A673 (cell line): ENCODE data around the gene MEGF11.

Source experiments
- EZH2 ChIP-seq: fragments of 200-600 bp; sonication (generic); IDR thresholded peaks from 2 replicates; pipeline ENCODE4 v1.6.1; 2017; ENCODE audit warnings: borderline replicate concordance, low read depth, mild to moderate bottlenecking, mixed read lengths, antibody characterized with exemption, low read length; ENCODE audit not compliant: poor library complexity, severe bottlenecking
- TF ChIP-seq, protein P1 (sequence below): fragments of 300-800, 200-600 bp; sonication (generic); conservative IDR thresholded peaks from 2 replicates; pipeline ENCODE4 v1.5.1; 2017; ENCODE audit warnings: low read depth, mild to moderate bottlenecking, antibody characterized with exemption, low read length, moderate library complexity, mixed read lengths

DNA sequence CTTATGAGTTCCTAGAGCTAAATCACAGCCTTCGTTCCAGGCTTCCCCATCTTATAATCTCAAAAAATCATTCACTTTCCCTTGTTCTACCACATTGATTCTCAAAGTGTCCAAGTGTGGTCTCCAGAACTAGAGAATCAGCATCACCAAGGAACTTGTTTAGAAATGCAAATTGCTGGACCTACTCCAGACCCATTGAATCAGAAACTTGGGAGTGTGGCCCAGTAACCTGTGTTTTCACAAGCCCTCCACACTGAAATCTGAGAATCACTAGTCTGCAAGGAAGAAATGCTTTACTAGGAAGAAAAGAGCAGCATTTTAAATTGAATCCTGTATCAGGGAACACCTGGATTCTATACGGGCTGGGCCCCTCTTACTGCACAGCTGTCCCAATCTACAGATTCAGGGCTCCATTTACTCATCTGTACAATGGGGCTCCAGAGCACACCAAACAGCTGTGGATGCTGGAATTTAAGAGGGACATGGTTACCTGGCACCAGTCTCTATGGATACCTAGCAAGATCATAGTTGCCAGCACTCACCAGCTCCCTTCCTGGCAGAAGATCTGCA lies 3.9 kb downstream of the MEGF11 start:
- TF ChIP-seq, protein P1, sequence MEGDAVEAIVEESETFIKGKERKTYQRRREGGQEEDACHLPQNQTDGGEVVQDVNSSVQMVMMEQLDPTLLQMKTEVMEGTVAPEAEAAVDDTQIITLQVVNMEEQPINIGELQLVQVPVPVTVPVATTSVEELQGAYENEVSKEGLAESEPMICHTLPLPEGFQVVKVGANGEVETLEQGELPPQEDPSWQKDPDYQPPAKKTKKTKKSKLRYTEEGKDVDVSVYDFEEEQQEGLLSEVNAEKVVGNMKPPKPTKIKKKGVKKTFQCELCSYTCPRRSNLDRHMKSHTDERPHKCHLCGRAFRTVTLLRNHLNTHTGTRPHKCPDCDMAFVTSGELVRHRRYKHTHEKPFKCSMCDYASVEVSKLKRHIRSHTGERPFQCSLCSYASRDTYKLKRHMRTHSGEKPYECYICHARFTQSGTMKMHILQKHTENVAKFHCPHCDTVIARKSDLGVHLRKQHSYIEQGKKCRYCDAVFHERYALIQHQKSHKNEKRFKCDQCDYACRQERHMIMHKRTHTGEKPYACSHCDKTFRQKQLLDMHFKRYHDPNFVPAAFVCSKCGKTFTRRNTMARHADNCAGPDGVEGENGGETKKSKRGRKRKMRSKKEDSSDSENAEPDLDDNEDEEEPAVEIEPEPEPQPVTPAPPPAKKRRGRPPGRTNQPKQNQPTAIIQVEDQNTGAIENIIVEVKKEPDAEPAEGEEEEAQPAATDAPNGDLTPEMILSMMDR: no peak
- no peak for TF ChIP-seq EZH2
